K562 (cell line): ENCODE results near the gene HRC. TPM values are rescaled to one million over a fixed set of nuclear protein-coding genes. Genes with fewer than 3 reads are reported as not detected.

Experiments used
- CCNT2 ChIP-seq: IDR thresholded peaks from 2 replicates; pipeline ENCODE4 v1.6.1; 2011; ENCODE audit warnings: borderline replicate concordance, low read depth, mild to moderate bottlenecking, moderate library complexity, mixed read lengths, low read length; ENCODE audit not compliant: insufficient read length; ENCODE audit errors: extremely low read depth
- DMBX1 ChIP-seq: fragments of 250-450 bp; sonication (Bioruptor Pico); IDR thresholded peaks from 2 replicates; pipeline ENCODE4 v1.8.0; 2022; ENCODE audit warnings: inconsistent platforms, mild to moderate bottlenecking, moderate library complexity, borderline replicate concordance
- DPF2 ChIP-seq: fragments of 450-650 bp; IDR thresholded peaks from 2 replicates; pipeline ENCODE4 v1.6.1; 2016
- GTF2A2 ChIP-seq: IDR thresholded peaks from 2 replicates; pipeline ENCODE4 v1.6.1; 2016; ENCODE audit warnings: mild to moderate bottlenecking, missing genetic modification characterization, missing compliant biosample characterization
- KDM1A ChIP-seq, 2 experiments: fragments of 450-650 bp; IDR thresholded peaks; 2 replicates each; pipeline ENCODE4 v1.6.1; 2016; ENCODE audit warnings: mild to moderate bottlenecking in 2 of 2
- MGA ChIP-seq: fragments of 450-650 bp; IDR thresholded peaks from 2 replicates; pipeline ENCODE4 v1.6.1; 2016; ENCODE audit warnings: mild to moderate bottlenecking, moderate library complexity
- NKRF ChIP-seq: fragments of 450-650 bp; IDR thresholded peaks from 2 replicates; pipeline ENCODE4 v1.6.1; 2016; ENCODE audit warnings: borderline replicate concordance
- RBFOX2 ChIP-seq: fragments of 200-400 bp; formaldehyde crosslinking; IDR thresholded peaks from 2 replicates; pipeline ENCODE4 v1.6.1; 2017; ENCODE audit warnings: low read depth, mild to moderate bottlenecking, low read length, moderate library complexity
- SMARCA5 ChIP-seq: fragments of 450-650 bp; IDR thresholded peaks from 2 replicates; pipeline ENCODE4 v1.6.1; 2016
- SUPT5H ChIP-seq: fragments of 450-650 bp; IDR thresholded peaks from 2 replicates; pipeline ENCODE4 v1.6.1; 2016
- TOE1 ChIP-seq, 2 experiments: fragments of 450-650 bp in 1 of 2; sonication (generic) in 1 of 2; formaldehyde crosslinking in 1 of 2; IDR thresholded peaks; 2 replicates each; pipeline versions ENCODE4 v1.7.1 to v1.8.0; 2016 to 2022; ENCODE audit warnings: borderline replicate concordance in 2 of 2, mild to moderate bottlenecking in 2 of 2, antibody characterized with exemption in 1 of 2, inconsistent platforms in 1 of 2, low read depth in 1 of 2, missing genetic modification reagents in 1 of 2, moderate library complexity in 1 of 2
- ZFP1 ChIP-seq: fragments of 450-650 bp; formaldehyde crosslinking; IDR thresholded peaks from 2 replicates; pipeline ENCODE4 v1.4.0; 2020; ENCODE audit warnings: mild to moderate bottlenecking, mixed read lengths
- polyA plus RNA-seq, 8 experiments: library from polyadenylated mRNA; depleted of rRNA in 4 of 8; stranded (reverse) in 5 of 8; unstranded in 3 of 8; fragments of >200 nt; fragmentation: Nextera tagmentation in 2 of 8; fragmentation: Illumina TruSeq in 1 of 8; extraction: Ambion mirVana in 2 of 8; extraction: Trizol in 1 of 8; gene quantifications; 2 replicates each; pipeline versions ENCODE4 v1.2.1 to v1.2.3, GENCODE V29; 2011 to 2014; ENCODE audit warnings: inconsistent platforms in 1 of 8, missing spikeins in 1 of 8
- total RNA-seq, 7 experiments: library from RNA; depleted of rRNA in 6 of 7; stranded (reverse); fragments of >200 nt in 6 of 7; fragmentation: Illumina TruSeq in 2 of 7; extraction: Trizol in 2 of 7; gene quantifications; 2 replicates each; pipeline versions ENCODE4 v1.2.1 to v1.2.3, GENCODE V29; 2011 to 2021; ENCODE audit warnings: low replicate concordance in 1 of 7

HRC gene
- total and polyA plus RNA-seq, 9 of the 15 experiments (the other 6 are each of a cell fraction or from before 2014, with no cell fraction given), result 0.66 to 18.7 (median 13.1) TPM

- peak; percentile 78 for TF ChIP-seq CCNT2
- TF ChIP-seq DMBX1, result peak; percentile 74; the same call in 1 of the 2 replicates
- TF ChIP-seq SUPT5H, result peak; percentile 53
- no peak for TF ChIP-seq GTF2A2 (tag)
- TF ChIP-seq ZFP1 (CRISPR knock-in tag), result no peak
- peak; percentile 97 for TF ChIP-seq NKRF
- peak; percentile 100 for TF ChIP-seq MGA
- no peak for TF ChIP-seq SMARCA5
- TF ChIP-seq TOE1 (IDR thresholded peaks at IDR 0.05; ENCODE audit: borderline replicate concordance), result 0 out of 2 replicates have a peak, but pooled peaks have one; percentile 10
- no peak for TF ChIP-seq TOE1 (CRISPR knock-in tag; IDR thresholded peaks at IDR 0.05; ENCODE audit: borderline replicate concordance, low read depth)
- no peak for TF ChIP-seq KDM1A (IDR thresholded peaks at IDR 0.05)
- peak; percentile 87 for TF ChIP-seq RBFOX2
- TF ChIP-seq DPF2, result 0 out of 2 replicates have a peak, but pooled peaks have one; percentile 3
These were observed 27.3 kb downstream of the HRC start (continued) for GRCh38 chr19:49127674-49128544.
